ENCODE data around the gene TMEM18.

TMEM18 gene

DNA sequence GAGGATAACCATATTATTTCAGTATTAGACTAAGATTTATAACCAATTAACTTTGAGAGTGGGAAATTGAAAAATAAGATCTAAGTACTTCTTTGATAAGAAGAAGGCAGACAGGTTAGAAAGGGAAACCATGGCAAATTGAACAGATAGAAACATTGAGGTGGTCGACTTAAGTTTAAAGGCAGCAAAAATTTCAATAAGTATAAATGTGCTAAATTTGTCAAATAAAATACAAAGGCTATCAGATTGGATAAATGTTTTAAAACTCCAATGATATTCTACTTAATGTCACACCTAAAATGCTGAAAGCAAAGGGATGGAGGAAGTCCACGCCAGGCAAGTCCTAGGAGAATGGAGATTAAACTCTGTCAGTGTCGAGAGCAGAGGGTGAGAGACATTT lies 59.2 kb downstream of the TMEM18 start:
- DNase-seq (ENCODE audit: low spot score) = no peak

All from D341Med (cell line).